Measurements from ENCODE around the gene TPH2.

DNA sequence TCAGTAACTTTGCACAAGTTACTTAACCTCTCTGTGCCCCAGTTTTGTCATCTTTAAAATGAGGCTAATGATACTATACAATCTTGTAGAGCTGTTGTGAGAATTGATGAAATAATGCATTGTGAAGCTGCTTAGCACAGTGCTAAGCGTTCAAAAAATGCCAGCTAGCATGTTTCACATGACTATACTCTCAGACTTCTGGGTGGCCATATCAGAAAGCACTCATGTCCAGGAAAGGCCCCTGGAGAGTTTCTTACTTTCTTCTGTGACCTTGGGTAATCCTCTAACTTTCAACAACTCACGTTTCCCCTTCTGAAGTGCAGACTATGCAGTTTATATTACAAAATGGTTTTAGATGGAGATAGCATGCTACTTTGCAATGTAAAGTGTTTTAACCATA is 68.1 kb downstream of the TPH2 start:
- TF ChIP-seq, protein P1, sequence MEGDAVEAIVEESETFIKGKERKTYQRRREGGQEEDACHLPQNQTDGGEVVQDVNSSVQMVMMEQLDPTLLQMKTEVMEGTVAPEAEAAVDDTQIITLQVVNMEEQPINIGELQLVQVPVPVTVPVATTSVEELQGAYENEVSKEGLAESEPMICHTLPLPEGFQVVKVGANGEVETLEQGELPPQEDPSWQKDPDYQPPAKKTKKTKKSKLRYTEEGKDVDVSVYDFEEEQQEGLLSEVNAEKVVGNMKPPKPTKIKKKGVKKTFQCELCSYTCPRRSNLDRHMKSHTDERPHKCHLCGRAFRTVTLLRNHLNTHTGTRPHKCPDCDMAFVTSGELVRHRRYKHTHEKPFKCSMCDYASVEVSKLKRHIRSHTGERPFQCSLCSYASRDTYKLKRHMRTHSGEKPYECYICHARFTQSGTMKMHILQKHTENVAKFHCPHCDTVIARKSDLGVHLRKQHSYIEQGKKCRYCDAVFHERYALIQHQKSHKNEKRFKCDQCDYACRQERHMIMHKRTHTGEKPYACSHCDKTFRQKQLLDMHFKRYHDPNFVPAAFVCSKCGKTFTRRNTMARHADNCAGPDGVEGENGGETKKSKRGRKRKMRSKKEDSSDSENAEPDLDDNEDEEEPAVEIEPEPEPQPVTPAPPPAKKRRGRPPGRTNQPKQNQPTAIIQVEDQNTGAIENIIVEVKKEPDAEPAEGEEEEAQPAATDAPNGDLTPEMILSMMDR (IDR thresholded peaks at IDR 0.05) = no peak
- TF ChIP-seq, protein P2, sequence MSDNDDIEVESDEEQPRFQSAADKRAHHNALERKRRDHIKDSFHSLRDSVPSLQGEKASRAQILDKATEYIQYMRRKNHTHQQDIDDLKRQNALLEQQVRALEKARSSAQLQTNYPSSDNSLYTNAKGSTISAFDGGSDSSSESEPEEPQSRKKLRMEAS (CRISPR knock-in tag; IDR thresholded peaks at IDR 0.05) = no peak
- TF ChIP-seq JUN (CRISPR knock-in tag; IDR thresholded peaks at IDR 0.05) = no peak
- TF ChIP-seq, protein P3, sequence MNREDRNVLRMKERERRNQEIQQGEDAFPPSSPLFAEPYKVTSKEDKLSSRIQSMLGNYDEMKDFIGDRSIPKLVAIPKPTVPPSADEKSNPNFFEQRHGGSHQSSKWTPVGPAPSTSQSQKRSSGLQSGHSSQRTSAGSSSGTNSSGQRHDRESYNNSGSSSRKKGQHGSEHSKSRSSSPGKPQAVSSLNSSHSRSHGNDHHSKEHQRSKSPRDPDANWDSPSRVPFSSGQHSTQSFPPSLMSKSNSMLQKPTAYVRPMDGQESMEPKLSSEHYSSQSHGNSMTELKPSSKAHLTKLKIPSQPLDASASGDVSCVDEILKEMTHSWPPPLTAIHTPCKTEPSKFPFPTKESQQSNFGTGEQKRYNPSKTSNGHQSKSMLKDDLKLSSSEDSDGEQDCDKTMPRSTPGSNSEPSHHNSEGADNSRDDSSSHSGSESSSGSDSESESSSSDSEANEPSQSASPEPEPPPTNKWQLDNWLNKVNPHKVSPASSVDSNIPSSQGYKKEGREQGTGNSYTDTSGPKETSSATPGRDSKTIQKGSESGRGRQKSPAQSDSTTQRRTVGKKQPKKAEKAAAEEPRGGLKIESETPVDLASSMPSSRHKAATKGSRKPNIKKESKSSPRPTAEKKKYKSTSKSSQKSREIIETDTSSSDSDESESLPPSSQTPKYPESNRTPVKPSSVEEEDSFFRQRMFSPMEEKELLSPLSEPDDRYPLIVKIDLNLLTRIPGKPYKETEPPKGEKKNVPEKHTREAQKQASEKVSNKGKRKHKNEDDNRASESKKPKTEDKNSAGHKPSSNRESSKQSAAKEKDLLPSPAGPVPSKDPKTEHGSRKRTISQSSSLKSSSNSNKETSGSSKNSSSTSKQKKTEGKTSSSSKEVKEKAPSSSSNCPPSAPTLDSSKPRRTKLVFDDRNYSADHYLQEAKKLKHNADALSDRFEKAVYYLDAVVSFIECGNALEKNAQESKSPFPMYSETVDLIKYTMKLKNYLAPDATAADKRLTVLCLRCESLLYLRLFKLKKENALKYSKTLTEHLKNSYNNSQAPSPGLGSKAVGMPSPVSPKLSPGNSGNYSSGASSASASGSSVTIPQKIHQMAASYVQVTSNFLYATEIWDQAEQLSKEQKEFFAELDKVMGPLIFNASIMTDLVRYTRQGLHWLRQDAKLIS (CRISPR knock-in tag; IDR thresholded peaks at IDR 0.05; ENCODE audit: borderline replicate concordance) = no peak
- TF ChIP-seq NFYB (CRISPR knock-in tag; conservative IDR thresholded peaks at IDR 0.05; ENCODE audit: low read depth) = no peak

Measured in WTC11 (cell line).